ENCODE results near the gene DENND5A. TPM values are rescaled to one million over a fixed set of nuclear protein-coding genes. Genes with fewer than 3 reads are reported as not detected.
"Not testable (repeated sequence)": the region's sequence is repeated elsewhere in the genome, so short reads cannot be mapped to it uniquely, and the experiment has no call there.

DENND5A gene
- total and polyA plus RNA-seq, 2 of the 8 experiments (the other 6 are each of a cell fraction or from before 2014, with no cell fraction given), result 65.7 to 139 TPM

GRCh38 chr11:9260838-9261146 lies 4.4 kb downstream of the DENND5A start:
- not testable (repeated sequence) for H3K4me1 ChIP-seq (replicated peaks in 1 of 4; ENCODE audit: control insufficient read depth in 3 of 4, insufficient read depth in 4 of 4, low read length in 3 of 4); H3K36me3 ChIP-seq (ENCODE audit: control insufficient read depth in 2 of 4, insufficient read depth in 4 of 4, low read length in 3 of 4); H3K4me2 ChIP-seq (ENCODE audit: insufficient read depth in 1 of 2, low read depth in 2 of 2, low read length in 2 of 2); H4K8ac ChIP-seq (ENCODE audit: extremely low read depth, insufficient read depth, low read length); H4K20me1 ChIP-seq (replicated peaks in 1 of 2; ENCODE audit: control insufficient read depth in 1 of 2, insufficient read depth in 2 of 2, low read length in 2 of 2); H3K18ac ChIP-seq (ENCODE audit: extremely low read depth, low read length); H3K9me3 ChIP-seq (ENCODE audit: insufficient read depth in 2 of 2, low read depth in 1 of 2, low read length in 1 of 2); H3K27ac ChIP-seq (ENCODE audit: low read depth, low read length); H3K14ac ChIP-seq (ENCODE audit: insufficient read length); DNase-seq (ENCODE audit: low read depth in 1 of 2, low spot score in 2 of 2); H4K5ac ChIP-seq (ENCODE audit: insufficient read length, low read depth, low read length); H3K79me1 ChIP-seq (ENCODE audit: low read depth, low read length); H2AK5ac ChIP-seq (ENCODE audit: low read depth, low read length); H3K4ac ChIP-seq (replicated peaks; ENCODE audit: insufficient read length, low read depth, low read length); H2BK120ac ChIP-seq (replicated peaks; ENCODE audit: low read depth, low read length); H2AFZ ChIP-seq (ENCODE audit: low read length); H3K23ac ChIP-seq (ENCODE audit: insufficient read length); H3K9ac ChIP-seq (replicated peaks in 1 of 4; ENCODE audit: extremely low read depth in 1 of 4, low read depth in 3 of 4, low read length in 3 of 4); H4K91ac ChIP-seq (replicated peaks; ENCODE audit: insufficient read length, low read length); H2BK20ac ChIP-seq (ENCODE audit: low read length); H2BK5ac ChIP-seq (ENCODE audit: low read depth, low read length); H2BK12ac ChIP-seq (ENCODE audit: low read depth, low read length); H3K27me3 ChIP-seq (replicated peaks in 1 of 4; ENCODE audit: control insufficient read depth in 3 of 4, extremely low read depth in 1 of 4, insufficient read depth in 3 of 4, low read length in 3 of 4); H3K56ac ChIP-seq (replicated peaks; ENCODE audit: insufficient read length, low read depth, low read length); H2BK15ac ChIP-seq (ENCODE audit: low read length); H3K4me3 ChIP-seq (ENCODE audit: extremely low read depth in 1 of 4, insufficient read depth in 2 of 4, low read depth in 3 of 4, low read length in 4 of 4); FAIRE-seq
- ChIA-PET POLR2A (ENCODE audit: partially characterized antibody) (interaction anchor here (0.5 to 2.7 kb wide), 6 partner anchors 10 to 449 kb away, joined by 3 to 6 read pairs (median 4); partner anchors contain the start of gene ZNF143), CTCF (ENCODE audit: partially characterized antibody) (interaction anchor here (0.6 to 3.1 kb wide), 16 partner anchors 9 to 550 kb away, joined by 3 to 16 read pairs (median 4); no protein-coding TSS in a partner anchor)
- 89% methylated on average over 2 of the region's 2 CpGs; no CpG with 5 or more reads in 1 of the 2 experiments for WGBS, 2 experiments (ENCODE audit: extremely low coverage in 1 of 2, insufficient coverage in 1 of 2, insufficient read length in 1 of 2, insufficient replicate concordance in 2 of 2, low coverage in 1 of 2, low lambda C conversion rate in 2 of 2, missing lambda C conversion rate in 1 of 2)
- Histone ChIP-seq H3K23me2 (ENCODE audit: low read depth, low read length) (peaks cover 14% of the 10 kb centered on the region), H3K79me2 (ENCODE audit: control insufficient read depth in 1 of 2, insufficient read depth in 2 of 2, low read length in 2 of 2) (peaks cover 15 to 69% of the 10 kb centered on the region in 2 experiments)

All from H1 (cell line).